IPS DF 6.9 (cell line): Measurements from ENCODE around the gene MYBPH.

Source experiments
- DNase-seq: peaks from one replicate; pipeline ENCODE4 v3.0.0-alpha.2; 2013; ENCODE audit warnings: low read depth, low spot score
- H3K27ac ChIP-seq: one replicate; pipeline ENCODE4 v1.5.1; 2013; ENCODE audit warnings: low read length, control low read depth
- H3K27me3 ChIP-seq: 2 replicates; pipeline ENCODE4 v1.6.1; 2013; ENCODE audit warnings: mild to moderate bottlenecking, low read length; ENCODE audit not compliant: control insufficient read depth, insufficient read depth
- H3K36me3 ChIP-seq: 2 replicates; pipeline ENCODE4 v1.6.1; 2013; ENCODE audit warnings: low read length; ENCODE audit not compliant: control insufficient read depth, insufficient read depth
- H3K4me1 ChIP-seq: 2 replicates; pipeline ENCODE4 v1.6.1; 2013; ENCODE audit warnings: low read length; ENCODE audit not compliant: control insufficient read depth, insufficient read depth
- H3K4me3 ChIP-seq: 2 replicates; pipeline ENCODE4 v1.5.1; 2013; ENCODE audit warnings: mild to moderate bottlenecking, low read length
- H3K9me3 ChIP-seq: 2 replicates; pipeline ENCODE4 v1.6.1; 2013; ENCODE audit warnings: low read length, inconsistent platforms; ENCODE audit not compliant: control insufficient read depth, insufficient read depth
- WGBS: extraction: QIAGEN DNeasy Blood & Tissue Kit; methylation state at CpG from one replicate; pipeline ENCODE4 v1.1.7; 2013; ENCODE audit warnings: mixed read lengths, missing lambda C conversion rate; ENCODE audit not compliant: insufficient read length, insufficient coverage; 5-methylcytosine and 5-hydroxymethylcytosine counted together

Gene MYBPH

GRCh38 chr1:203187689-203188264 lies 12.2 kb upstream of the MYBPH start:
- DNase-seq: no peak
- Histone ChIP-seq H3K9me3 (no peaks in the 10 kb centered on the region), H3K27ac (no peak overlapping the region), H3K4me3 (no peak overlapping the region), H3K36me3 (no peaks in the 10 kb centered on the region), H3K27me3 (no peaks in the 10 kb centered on the region), H3K4me1 (peaks cover 11% of the 10 kb centered on the region; the same call in 1 of the 2 replicates)
- no CpG with 5 or more reads among the region's 3 CpGs for WGBS

GRCh38 chr1:203187304-203187685 lies 11.7 kb upstream of the MYBPH start:
- H3K27ac ChIP-seq: no peak overlapping the region
- H3K36me3 ChIP-seq: no peaks in the 10 kb centered on the region
- no CpG with 5 or more reads among the region's 7 CpGs for WGBS
- peaks cover 11% of the 10 kb centered on the region; the same call in 1 of the 2 replicates for H3K4me1 ChIP-seq
- H3K9me3 ChIP-seq: no peaks in the 10 kb centered on the region
- no peaks in the 10 kb centered on the region for H3K27me3 ChIP-seq
- no peak for DNase-seq
- H3K4me3 ChIP-seq: no peak overlapping the region

- no peak for DNase-seq
- no peaks in the 10 kb centered on the region for H3K27me3 ChIP-seq
- H3K4me3 ChIP-seq: no peak within 1 kb of the TSS
- peaks cover 11% of the 10 kb centered on the region; the same call in 1 of the 2 replicates for H3K4me1 ChIP-seq
- no peaks in the 10 kb centered on the region for H3K36me3 ChIP-seq
- WGBS: no CpG with 5 or more reads among the region's 14 CpGs
- no peaks in the 10 kb centered on the region for H3K9me3 ChIP-seq
- no peak within 1 kb of the TSS for H3K27ac ChIP-seq
Observed at GRCh38 chr1:203186446-203187303, 11.0 kb upstream of the MYBPH start, which contains the start of gene CHI3L1. Gene CHI3L1 (minus strand): TSS chr1:203186704. CDS start chr1:203186623, 81 bp downstream.

GRCh38 chr1:203186091-203186445 lies 10.4 kb upstream of the MYBPH start:
- no peaks in the 10 kb centered on the region for H3K9me3 ChIP-seq
- WGBS: no CpG with 5 or more reads among the region's 5 CpGs
- no peak overlapping the region for H3K27ac ChIP-seq
- no peaks in the 10 kb centered on the region for H3K27me3 ChIP-seq
- no peak overlapping the region for H3K4me3 ChIP-seq
- peaks cover 11% of the 10 kb centered on the region; the same call in 1 of the 2 replicates for H3K4me1 ChIP-seq
- no peaks in the 10 kb centered on the region for H3K36me3 ChIP-seq
- DNase-seq: no peak

GRCh38 chr1:203185585-203185984 lies 10.0 kb upstream of the MYBPH start:
- no peaks in the 10 kb centered on the region for H3K27me3 ChIP-seq
- no peak overlapping the region for H3K27ac ChIP-seq
- DNase-seq: no peak
- no peaks in the 10 kb centered on the region for H3K9me3 ChIP-seq
- no peak overlapping the region for H3K4me3 ChIP-seq
- H3K36me3 ChIP-seq: no peaks in the 10 kb centered on the region
- WGBS: no CpG with 5 or more reads among the region's 4 CpGs
- H3K4me1 ChIP-seq: peaks cover 11% of the 10 kb centered on the region; the same call in 1 of the 2 replicates

- no peak overlapping the region for H3K4me3 ChIP-seq
- H3K36me3 ChIP-seq: no peaks in the 10 kb centered on the region
- no peaks in the 10 kb centered on the region for H3K9me3 ChIP-seq
- H3K27ac ChIP-seq: no peak overlapping the region
- no peaks in the 10 kb centered on the region for H3K27me3 ChIP-seq
- no peak for DNase-seq
- WGBS: no CpG with 5 or more reads among the region's 10 CpGs
- H3K4me1 ChIP-seq: peaks cover 11% of the 10 kb centered on the region; the same call in 1 of the 2 replicates
Observed at GRCh38 chr1:203185061-203185461, 9.4 kb upstream of the MYBPH start.

GRCh38 chr1:203184467-203184866 lies 8.8 kb upstream of the MYBPH start:
- peaks cover 11% of the 10 kb centered on the region; the same call in 1 of the 2 replicates for H3K4me1 ChIP-seq
- no CpG with 5 or more reads among the region's 4 CpGs for WGBS
- DNase-seq: no peak

GRCh38 chr1:203183828-203184227 lies 8.2 kb upstream of the MYBPH start:
- DNase-seq: no peak
- no peaks in the 10 kb centered on the region for H3K9me3 ChIP-seq
- peaks cover 12% of the 10 kb centered on the region for H3K4me1 ChIP-seq
- no peaks in the 10 kb centered on the region for H3K36me3 ChIP-seq
- H3K27me3 ChIP-seq: no peaks in the 10 kb centered on the region
- no peak overlapping the region for H3K27ac ChIP-seq
- H3K4me3 ChIP-seq: no peak overlapping the region
- no CpG with 5 or more reads among the region's 2 CpGs for WGBS

More at GRCh38 chr1:203184467-203184866, 8.8 kb upstream of the MYBPH start:
- Histone ChIP-seq H3K27ac (no peak overlapping the region), H3K27me3 (no peaks in the 10 kb centered on the region), H3K4me3 (no peak overlapping the region), H3K9me3 (no peaks in the 10 kb centered on the region), H3K36me3 (no peaks in the 10 kb centered on the region)

GRCh38 chr1:203182387-203182953 lies 6.8 kb upstream of the MYBPH start:
- no peaks in the 10 kb centered on the region for H3K9me3 ChIP-seq
- no peak for DNase-seq
- no peaks in the 10 kb centered on the region for H3K36me3 ChIP-seq
- WGBS: no CpG with 5 or more reads among the region's 7 CpGs
- H3K4me1 ChIP-seq: peaks cover 16% of the 10 kb centered on the region
- H3K27me3 ChIP-seq: no peaks in the 10 kb centered on the region
- H3K4me3 ChIP-seq: no peak overlapping the region
- no peak overlapping the region for H3K27ac ChIP-seq

GRCh38 chr1:203181586-203182386 lies 6.2 kb upstream of the MYBPH start:
- Histone ChIP-seq H3K4me1 (peaks cover 11% of the 10 kb centered on the region), H3K36me3 (no peaks in the 10 kb centered on the region), H3K27me3 (no peaks in the 10 kb centered on the region), H3K27ac (no peak overlapping the region), H3K9me3 (no peaks in the 10 kb centered on the region), H3K4me3 (no peak overlapping the region)
- WGBS: no CpG with 5 or more reads among the region's 10 CpGs
- DNase-seq: no peak
